DND-41 (cell line): ENCODE data around the gene TMPRSS4.

Experiments used
- ATAC-seq: fragments of 200-7000 bp; cut with Tn5 transposase; 3 replicates; pipeline ENCODE4 v1.9.1; 2021; ENCODE audit warnings: low read depth; ENCODE audit not compliant: insufficient read depth
- DNase-seq: peaks from one replicate; pipeline ENCODE4 v3.0.0-alpha.2; 2020
- H2AFZ ChIP-seq: 2 replicates; pipeline ENCODE4 v1.6.0; 2012; ENCODE audit warnings: low read depth, low read length
- H3K27ac ChIP-seq: 2 replicates; pipeline ENCODE4 v1.5.1; 2012; ENCODE audit warnings: low read length, inconsistent platforms
- H3K27me3 ChIP-seq: fragments of 200-600 bp; sonication (generic); 2 replicates; pipeline ENCODE4 v1.6.0; 2012; ENCODE audit warnings: low read length, mild to moderate bottlenecking, inconsistent platforms; ENCODE audit not compliant: insufficient read depth, poor library complexity
- H3K36me3 ChIP-seq: 2 replicates; pipeline ENCODE4 v1.5.1; 2012; ENCODE audit warnings: low read length, inconsistent platforms; ENCODE audit not compliant: insufficient read depth
- H3K4me1 ChIP-seq: 2 replicates; pipeline ENCODE4 v1.5.1; 2012; ENCODE audit warnings: mild to moderate bottlenecking, low read length; ENCODE audit not compliant: insufficient read depth
- H3K4me2 ChIP-seq: 2 replicates; pipeline ENCODE4 v1.6.0; 2012; ENCODE audit warnings: mild to moderate bottlenecking, moderate library complexity, low read length, inconsistent platforms; ENCODE audit not compliant: insufficient read depth
- H3K4me3 ChIP-seq, 2 experiments: fragments of 200-600 bp in 1 of 2; shearing (Covaris generic) in 1 of 2; 2 replicates each; pipeline ENCODE4 v1.5.1; 2012 to 2016; ENCODE audit warnings: inconsistent platforms in 2 of 2, low read length in 2 of 2, mild to moderate bottlenecking in 2 of 2, low read depth in 1 of 2, moderate library complexity in 1 of 2
- H3K79me2 ChIP-seq: 2 replicates; pipeline ENCODE4 v1.6.0; 2012; ENCODE audit warnings: low read length, inconsistent platforms; ENCODE audit not compliant: insufficient read depth
- H3K9ac ChIP-seq: 2 replicates; pipeline ENCODE4 v1.6.0; 2012; ENCODE audit warnings: low read depth, mild to moderate bottlenecking, inconsistent platforms, low read length, moderate library complexity
- H3K9me3 ChIP-seq: 2 replicates; pipeline ENCODE4 v1.5.1; 2012; ENCODE audit warnings: low read length, moderate library complexity, mild to moderate bottlenecking, inconsistent platforms; ENCODE audit not compliant: insufficient read depth, severe bottlenecking
- H4K20me1 ChIP-seq: 2 replicates; pipeline ENCODE4 v1.6.0; 2012; ENCODE audit warnings: low read length; ENCODE audit not compliant: insufficient read depth
- CTCF ChIP-seq: IDR thresholded peaks from 2 replicates; pipeline ENCODE4 v1.5.1; 2012; ENCODE audit warnings: borderline replicate concordance, low read length, moderate library complexity, mild to moderate bottlenecking; ENCODE audit not compliant: poor library complexity, severe bottlenecking; ENCODE audit errors: extremely low read depth
- EZH2 ChIP-seq: IDR thresholded peaks from 3 replicates; pipeline ENCODE4 v1.6.1; 2012; ENCODE audit warnings: borderline replicate concordance, low read depth, mild to moderate bottlenecking, moderate library complexity, low read length, inconsistent platforms; ENCODE audit not compliant: severe bottlenecking

Gene TMPRSS4

GRCh38 chr11:118080296-118080695 is 3.4 kb downstream of the TMPRSS4 start:
- Histone ChIP-seq H3K4me3 (no peak overlapping the region), H3K27me3 (peaks cover 59% of the 10 kb centered on the region), H2AFZ (no peak overlapping the region), H3K9me3 (no peaks in the 10 kb centered on the region), H3K79me2 (no peaks in the 10 kb centered on the region), H3K27ac (no peak overlapping the region), H3K36me3 (no peaks in the 10 kb centered on the region), H3K4me1 (no peaks in the 10 kb centered on the region), H4K20me1 (peaks cover 5% of the 10 kb centered on the region; the same call in 1 of the 2 replicates), H3K4me2 (no peak overlapping the region), H3K9ac (no peak overlapping the region)
- DNase-seq (no peak), ATAC-seq (no peak)
- TF ChIP-seq CTCF (no peak), EZH2 (no peak)

- DNase-seq, result no peak
- TF ChIP-seq CTCF (no peak), EZH2 (no peak)
- H2AFZ ChIP-seq, result no peak overlapping the region
Measured at GRCh38 chr11:118081241-118081958, 4.5 kb downstream of the TMPRSS4 start.

GRCh38 chr11:118082880-118083552 is 6.1 kb downstream of the TMPRSS4 start:
- Histone ChIP-seq H3K9ac (no peak overlapping the region), H3K27me3 (peaks cover 53% of the 10 kb centered on the region), H3K4me2 (no peak overlapping the region), H3K36me3 (no peaks in the 10 kb centered on the region), H3K4me1 (no peaks in the 10 kb centered on the region), H3K4me3 (no peak overlapping the region), H4K20me1 (0 out of 2 replicates have a peak, but pooled peaks cover 2% of the 10 kb centered on the region), H3K79me2 (no peaks in the 10 kb centered on the region), H3K9me3 (no peaks in the 10 kb centered on the region), H2AFZ (no peak overlapping the region), H3K27ac (no peak overlapping the region)
- DNase-seq (no peak), ATAC-seq (no peak)
- TF ChIP-seq EZH2 (no peak), CTCF (no peak)

More at GRCh38 chr11:118081241-118081958, 4.5 kb downstream of the TMPRSS4 start:
- H3K36me3 ChIP-seq, result no peaks in the 10 kb centered on the region
- H3K9me3 ChIP-seq, result no peaks in the 10 kb centered on the region
- no peaks in the 10 kb centered on the region for H3K4me1 ChIP-seq
- no peak for ATAC-seq
- no peak overlapping the region for H3K4me2 ChIP-seq
- peaks cover 54% of the 10 kb centered on the region for H3K27me3 ChIP-seq
- no peak overlapping the region for H3K27ac ChIP-seq
- no peaks in the 10 kb centered on the region for H3K79me2 ChIP-seq
- H3K9ac ChIP-seq, result no peak overlapping the region
- H3K4me3 ChIP-seq, result no peak overlapping the region
- H4K20me1 ChIP-seq, result 0 out of 2 replicates have a peak, but pooled peaks cover 2% of the 10 kb centered on the region
